ENCODE measurements around the gene FOXL3. TPM values are rescaled to one million over a fixed set of nuclear protein-coding genes. Genes with fewer than 3 reads are reported as not detected.

FOXL3 gene
- polyA plus RNA-seq, 1 of the 3 experiments (the other 2 are of a cell fraction), result not detected

- TF ChIP-seq, protein P1, sequence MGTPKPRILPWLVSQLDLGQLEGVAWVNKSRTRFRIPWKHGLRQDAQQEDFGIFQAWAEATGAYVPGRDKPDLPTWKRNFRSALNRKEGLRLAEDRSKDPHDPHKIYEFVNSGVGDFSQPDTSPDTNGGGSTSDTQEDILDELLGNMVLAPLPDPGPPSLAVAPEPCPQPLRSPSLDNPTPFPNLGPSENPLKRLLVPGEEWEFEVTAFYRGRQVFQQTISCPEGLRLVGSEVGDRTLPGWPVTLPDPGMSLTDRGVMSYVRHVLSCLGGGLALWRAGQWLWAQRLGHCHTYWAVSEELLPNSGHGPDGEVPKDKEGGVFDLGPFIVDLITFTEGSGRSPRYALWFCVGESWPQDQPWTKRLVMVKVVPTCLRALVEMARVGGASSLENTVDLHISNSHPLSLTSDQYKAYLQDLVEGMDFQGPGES (IDR thresholded peaks at IDR 0.05; ENCODE audit: low read depth, low read length), result no peak
- TF ChIP-seq, protein P2, sequence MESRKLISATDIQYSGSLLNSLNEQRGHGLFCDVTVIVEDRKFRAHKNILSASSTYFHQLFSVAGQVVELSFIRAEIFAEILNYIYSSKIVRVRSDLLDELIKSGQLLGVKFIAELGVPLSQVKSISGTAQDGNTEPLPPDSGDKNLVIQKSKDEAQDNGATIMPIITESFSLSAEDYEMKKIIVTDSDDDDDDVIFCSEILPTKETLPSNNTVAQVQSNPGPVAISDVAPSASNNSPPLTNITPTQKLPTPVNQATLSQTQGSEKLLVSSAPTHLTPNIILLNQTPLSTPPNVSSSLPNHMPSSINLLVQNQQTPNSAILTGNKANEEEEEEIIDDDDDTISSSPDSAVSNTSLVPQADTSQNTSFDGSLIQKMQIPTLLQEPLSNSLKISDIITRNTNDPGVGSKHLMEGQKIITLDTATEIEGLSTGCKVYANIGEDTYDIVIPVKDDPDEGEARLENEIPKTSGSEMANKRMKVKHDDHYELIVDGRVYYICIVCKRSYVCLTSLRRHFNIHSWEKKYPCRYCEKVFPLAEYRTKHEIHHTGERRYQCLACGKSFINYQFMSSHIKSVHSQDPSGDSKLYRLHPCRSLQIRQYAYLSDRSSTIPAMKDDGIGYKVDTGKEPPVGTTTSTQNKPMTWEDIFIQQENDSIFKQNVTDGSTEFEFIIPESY (IDR thresholded peaks at IDR 0.05; ENCODE audit: borderline replicate concordance, low read depth), result no peak
- TF ChIP-seq MAX (IDR thresholded peaks at IDR 0.05; ENCODE audit: low read depth) (no peak), JUND (IDR thresholded peaks at IDR 0.05) (no peak), GABPA (IDR thresholded peaks at IDR 0.05; ENCODE audit: low read depth) (no peak), EZH2phosphoT487 (IDR thresholded peaks at IDR 0.05; ENCODE audit: borderline replicate concordance, low read depth) (no peak), USF1 (IDR thresholded peaks at IDR 0.05; ENCODE audit: borderline replicate concordance, low read depth) (no peak), FOXJ3 (CRISPR knock-in tag; IDR thresholded peaks at IDR 0.05) (no peak), GATA2 (CRISPR knock-in tag; IDR thresholded peaks at IDR 0.05) (no peak)
Observed at GRCh38 chr7:289209-289755, 688 bp upstream of the FOXL3 start (continued).

DNA sequence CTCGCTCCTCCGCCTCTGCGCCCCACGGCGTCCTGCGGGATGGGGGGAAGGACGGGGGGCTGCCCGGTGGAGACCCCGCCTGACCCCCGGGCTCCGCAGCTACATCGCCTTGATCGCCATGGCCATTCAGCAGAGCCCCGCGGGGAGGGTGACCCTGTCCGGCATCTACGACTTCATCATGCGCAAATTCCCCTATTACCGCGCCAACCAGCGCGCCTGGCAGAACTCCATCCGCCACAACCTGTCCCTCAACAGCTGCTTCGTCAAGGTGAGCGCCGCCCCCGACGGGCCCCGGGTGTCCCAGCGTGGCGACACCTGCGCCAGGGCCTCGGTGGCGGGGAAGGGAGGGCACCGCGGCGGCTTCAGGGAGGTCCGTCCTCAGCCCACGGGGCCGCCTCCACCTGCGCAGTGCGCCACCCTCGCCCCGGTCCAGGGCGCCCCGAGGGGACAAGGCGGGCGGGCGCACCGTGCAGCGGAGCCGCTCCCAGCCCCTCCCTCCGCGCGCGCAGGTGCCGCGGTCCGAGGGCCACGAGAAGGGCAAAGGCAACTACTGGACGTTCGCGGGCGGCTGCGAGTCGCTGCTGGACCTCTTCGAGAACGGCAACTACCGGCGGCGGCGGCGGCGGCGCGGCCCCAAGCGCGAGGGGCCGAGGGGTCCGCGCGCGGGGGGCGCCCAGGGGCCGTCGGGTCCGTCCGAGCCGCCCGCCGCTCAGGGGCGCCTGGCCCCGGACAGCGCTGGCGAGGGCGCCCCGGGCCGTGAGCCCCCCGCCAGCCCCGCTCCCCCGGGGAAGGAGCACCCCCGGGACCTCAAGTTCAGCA, 793 bp downstream of the FOXL3 start:
- Histone ChIP-seq H3K79me2 (ENCODE audit: insufficient read depth) (no peaks in the 10 kb centered on the region), H3K9me3 (no peaks in the 10 kb centered on the region), H3K27ac (ENCODE audit: low read depth in 2 of 2, low read length in 1 of 2) (no peak overlapping the region), H3K36me3 (replicated peaks in 1 of 2; ENCODE audit: control insufficient read depth in 1 of 2, insufficient read depth in 2 of 2, low read length in 1 of 2) (no peaks in the 10 kb centered on the region), H3K4me2 (no peak overlapping the region), H3K27me3 (ENCODE audit: insufficient read depth) (peaks cover 98% of the 10 kb centered on the region), H3K4me1 (ENCODE audit: control insufficient read depth in 1 of 2, insufficient read depth in 2 of 2, low read depth in 1 of 2, low read length in 1 of 2) (no peaks in the 10 kb centered on the region), H3K4me3 (ENCODE audit: low read depth in 2 of 2, low read length in 1 of 2) (no peak overlapping the region), H4K20me1 (ENCODE audit: insufficient read depth) (peaks cover 3% of the 10 kb centered on the region; the same call in 1 of the 2 replicates), H3K9me2 (no peaks in the 10 kb centered on the region), H2AFZ (ENCODE audit: low read depth) (no peak overlapping the region), H3F3A (replicated peaks; ENCODE audit: insufficient read depth) (no peaks in the 10 kb centered on the region), H3K9ac (no peak overlapping the region)
- POLR2A ChIA-PET, result no interaction called here
- CTCF ChIA-PET, result interaction anchor here (1.0 to 1.1 kb wide), 2 partner anchors 9 to 17 kb away, joined by 3 read pairs; no protein-coding TSS in a partner anchor
- TF ChIP-seq EZH2phosphoT487 (IDR thresholded peaks at IDR 0.05; ENCODE audit: borderline replicate concordance, low read depth), result peak; percentile 80; the same call in 1 of the 2 replicates
- no peak for TF ChIP-seq CHD2 (IDR thresholded peaks at IDR 0.05; ENCODE audit: low read length, partially characterized antibody)
- WGBS (ENCODE audit: low lambda C conversion rate), result 6% methylated on average over 39 of the region's 102 CpGs
- DNase-seq, result peak; percentile 46
